Vagina (tissue), 2 donors: ENCODE results near the gene CCNB1. TPM values are rescaled to one million over a fixed set of nuclear protein-coding genes. Genes with fewer than 3 reads are reported as not detected.
A peak's percentile ranks its signal among the peaks of the same experiment; 100 is the strongest.
"Not testable (repeated sequence)": the region's sequence is repeated elsewhere in the genome, so short reads cannot be mapped to it uniquely, and the experiment has no call there.

Source experiments
- DNase-seq, 2 donors: peaks; one replicate each; pipeline ENCODE4 v3.0.0-alpha.2; 2017; ENCODE audit errors: extremely low spot score in 2 of 2
- H3K27ac ChIP-seq: fragments of 200-600 bp; sonication (generic); one replicate; pipeline ENCODE4 v1.5.1; 2019
- H3K27me3 ChIP-seq: fragments of 200-600 bp; sonication (generic); one replicate; pipeline ENCODE4 v1.5.1; 2019
- H3K36me3 ChIP-seq, 2 donors: fragments of 200-600 bp; sonication (generic); one replicate each; pipeline ENCODE4 v1.5.1; 2017 to 2019
- H3K4me1 ChIP-seq: fragments of 200-600 bp; sonication (generic); one replicate; pipeline ENCODE4 v1.5.1; 2019
- H3K4me3 ChIP-seq, 2 donors: fragments of 200-600 bp; sonication (generic); 1 replicate in 1 of 2; 2 replicates in 1 of 2; pipeline ENCODE4 v1.5.1; 2016 to 2019
- H3K9me3 ChIP-seq: fragments of 200-600 bp; sonication (generic); one replicate; pipeline ENCODE4 v1.5.1; 2019
- POLR2A ChIP-seq, 2 donors: fragments of 450-650 bp; IDR thresholded peaks; one replicate each; pipeline ENCODE4 v1.6.1; 2017; ENCODE audit warnings: antibody characterized with exemption in 2 of 2, mild to moderate bottlenecking in 2 of 2, moderate library complexity in 2 of 2
- POLR2AphosphoS5 ChIP-seq, 2 donors: sonication (generic); formaldehyde crosslinking; IDR thresholded peaks; one replicate each; pipeline ENCODE4 v1.9.0; 2017; ENCODE audit warnings: antibody characterized with exemption in 2 of 2, mild to moderate bottlenecking in 2 of 2, low read depth in 1 of 2; ENCODE audit not compliant: insufficient read depth in 1 of 2
- intact Hi-C: fragments of 100-400 bp; cut with DNase I; formaldehyde crosslinking; loops from one replicate; pipeline ENCODE4 v1.15.1; 2023
- total RNA-seq: library from RNA; depleted of rRNA; stranded (reverse); fragments of >200 nt; gene quantifications from one replicate; pipeline ENCODE4 v1.2.3, GENCODE V29; 2016
- TF ChIP-seq, protein P1 (sequence below), 3 experiments: fragments of 450-650 bp in 2 of 3; fragments of 200-600 bp in 1 of 3; sonication (generic) in 1 of 3; IDR thresholded peaks; one replicate each; pipeline ENCODE4 v1.5.1; 2017 to 2019; ENCODE audit warnings: antibody characterized with exemption in 3 of 3, mild to moderate bottlenecking in 2 of 3, moderate library complexity in 2 of 3

Gene CCNB1
- total RNA-seq, 1 donor from 2014 or later = 14.0 TPM

DNA sequence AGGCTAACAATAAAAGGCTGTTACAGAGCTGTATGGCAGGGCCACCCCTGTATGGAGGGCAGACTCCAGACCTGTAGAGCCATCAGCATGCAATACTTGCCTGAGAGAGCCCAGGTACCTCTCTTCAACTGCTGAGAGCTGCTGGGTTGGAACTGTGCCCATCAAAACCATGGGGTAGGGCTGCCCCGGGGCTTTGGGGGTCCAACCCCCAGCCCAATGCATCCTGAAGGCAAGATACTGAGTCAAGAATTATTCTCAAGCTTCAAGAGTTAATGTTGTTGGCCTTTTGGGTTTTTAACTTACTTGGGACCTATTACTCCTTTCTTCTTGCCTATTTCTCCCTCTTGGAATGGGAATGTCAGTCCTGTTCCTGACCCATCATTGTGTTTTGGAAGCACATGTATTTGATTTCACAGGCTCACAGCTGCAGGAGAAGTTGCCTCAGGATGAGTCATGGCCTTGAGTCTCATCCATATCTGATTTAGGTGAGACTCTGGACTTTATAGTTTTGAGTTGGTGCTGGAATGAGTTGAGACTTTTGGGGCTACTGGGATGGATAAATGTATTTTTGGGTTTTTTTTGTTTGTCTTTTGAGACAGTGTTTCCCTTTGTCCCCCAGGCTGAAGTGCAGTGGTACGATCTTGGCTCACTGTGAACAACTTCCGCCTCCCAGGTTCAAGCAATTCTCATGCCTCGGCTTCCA, 46.7 kb downstream of the CCNB1 start:
- Histone ChIP-seq H3K36me3 (no peaks in the 10 kb centered on the region), H3K9me3 (no peaks in the 10 kb centered on the region), H3K4me3 (no peak overlapping the region), H3K27me3 (no peaks in the 10 kb centered on the region), H3K4me1 (peaks cover 11% of the 10 kb centered on the region), H3K27ac (no peak overlapping the region)
- TF ChIP-seq POLR2A (IDR thresholded peaks at IDR 0.05) = no peak
- TF ChIP-seq POLR2AphosphoS5 (IDR thresholded peaks at IDR 0.05; ENCODE audit: insufficient read depth in 1 of 2, low read depth in 1 of 2) = no peak
- TF ChIP-seq, protein P1, sequence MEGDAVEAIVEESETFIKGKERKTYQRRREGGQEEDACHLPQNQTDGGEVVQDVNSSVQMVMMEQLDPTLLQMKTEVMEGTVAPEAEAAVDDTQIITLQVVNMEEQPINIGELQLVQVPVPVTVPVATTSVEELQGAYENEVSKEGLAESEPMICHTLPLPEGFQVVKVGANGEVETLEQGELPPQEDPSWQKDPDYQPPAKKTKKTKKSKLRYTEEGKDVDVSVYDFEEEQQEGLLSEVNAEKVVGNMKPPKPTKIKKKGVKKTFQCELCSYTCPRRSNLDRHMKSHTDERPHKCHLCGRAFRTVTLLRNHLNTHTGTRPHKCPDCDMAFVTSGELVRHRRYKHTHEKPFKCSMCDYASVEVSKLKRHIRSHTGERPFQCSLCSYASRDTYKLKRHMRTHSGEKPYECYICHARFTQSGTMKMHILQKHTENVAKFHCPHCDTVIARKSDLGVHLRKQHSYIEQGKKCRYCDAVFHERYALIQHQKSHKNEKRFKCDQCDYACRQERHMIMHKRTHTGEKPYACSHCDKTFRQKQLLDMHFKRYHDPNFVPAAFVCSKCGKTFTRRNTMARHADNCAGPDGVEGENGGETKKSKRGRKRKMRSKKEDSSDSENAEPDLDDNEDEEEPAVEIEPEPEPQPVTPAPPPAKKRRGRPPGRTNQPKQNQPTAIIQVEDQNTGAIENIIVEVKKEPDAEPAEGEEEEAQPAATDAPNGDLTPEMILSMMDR (IDR thresholded peaks at IDR 0.05) = no peak
- DNase-seq = no peak
- intact Hi-C loops = no loop called here

DNA sequence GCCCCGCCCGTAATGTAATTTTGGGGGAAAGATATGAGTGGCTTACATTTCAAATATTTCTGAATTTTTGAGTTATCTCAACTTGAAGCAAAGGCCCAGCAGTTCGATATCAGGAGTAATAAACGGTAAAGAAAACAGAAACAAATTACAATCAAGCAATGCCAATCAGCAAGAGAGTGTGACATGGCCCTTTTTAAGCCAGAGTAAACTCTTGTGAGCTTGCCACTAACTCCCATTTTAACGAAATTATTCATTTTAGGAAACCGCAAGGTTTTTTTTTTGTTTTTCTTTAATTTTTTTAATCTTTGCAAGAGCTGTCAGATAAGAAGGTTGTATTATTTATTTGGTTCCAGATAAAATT, 50.2 kb downstream of the CCNB1 start:
- no peak for DNase-seq
- Histone ChIP-seq H3K27ac (no peak overlapping the region), H3K27me3 (no peaks in the 10 kb centered on the region), H3K36me3 (no peaks in the 10 kb centered on the region), H3K9me3 (no peaks in the 10 kb centered on the region), H3K4me3 (peak overlapping the region; percentile 82 to 97), H3K4me1 (peaks cover 22% of the 10 kb centered on the region)
- intact Hi-C loops = no loop called here
- TF ChIP-seq, protein P1 (IDR thresholded peaks at IDR 0.05) = no peak
- TF ChIP-seq POLR2AphosphoS5 (IDR thresholded peaks at IDR 0.05; ENCODE audit: insufficient read depth in 1 of 2, low read depth in 1 of 2) = no peak
- TF ChIP-seq POLR2A (IDR thresholded peaks at IDR 0.05) = no peak

DNA sequence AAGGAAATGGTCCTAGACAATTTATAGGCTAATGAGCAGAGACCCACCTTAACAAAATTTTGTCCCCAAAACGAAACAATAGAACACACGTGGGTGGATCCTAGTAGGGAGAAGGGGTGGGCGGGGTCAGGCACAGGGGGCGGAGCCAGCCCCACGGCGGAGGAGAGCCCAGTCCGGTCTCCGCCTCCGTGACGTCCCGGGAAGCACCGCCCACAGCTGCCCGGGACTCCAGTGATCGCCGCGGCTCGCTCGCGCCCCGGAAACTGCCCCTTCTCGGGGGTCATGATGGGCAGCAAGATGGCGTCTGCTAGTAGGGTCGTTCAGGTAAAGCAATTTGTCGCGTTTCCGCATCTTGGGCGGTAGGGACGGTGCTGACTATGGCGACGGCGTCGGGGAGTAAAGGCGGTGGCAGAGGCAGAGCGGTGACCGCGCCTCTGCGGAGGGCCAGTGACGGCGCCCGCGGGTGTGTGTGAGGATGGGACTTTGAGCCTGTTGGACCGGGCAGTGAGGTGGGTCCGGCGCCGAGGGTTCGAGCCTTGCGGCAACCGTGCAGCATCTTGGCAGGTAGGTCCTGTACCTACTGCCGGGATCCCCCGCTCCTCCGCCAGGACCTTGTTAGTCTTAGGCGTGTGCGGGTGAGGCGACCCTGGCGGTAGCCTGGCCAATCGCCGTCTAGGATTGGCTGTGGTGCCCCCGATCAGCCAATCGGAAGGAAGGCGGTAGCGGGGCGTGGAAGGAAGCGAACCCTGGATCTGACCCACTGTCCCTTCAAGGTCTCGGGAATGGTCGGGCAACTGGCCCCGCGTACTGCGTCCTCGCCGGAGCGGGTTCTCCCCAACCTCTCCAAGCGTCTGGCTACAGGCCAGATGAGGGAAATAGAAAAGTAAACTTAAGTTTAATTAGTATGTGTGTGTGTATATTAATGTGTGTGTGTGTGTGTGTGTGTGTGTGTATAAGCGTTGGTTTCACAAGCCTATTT, 50.9 kb downstream of the CCNB1 start:
- peak overlapping the region; percentile 77 for H3K27ac ChIP-seq
- H3K4me3 ChIP-seq = peak overlapping the region; percentile 82 to 97
- H3K9me3 ChIP-seq = no peaks in the 10 kb centered on the region
- peaks cover 22% of the 10 kb centered on the region for H3K4me1 ChIP-seq
- DNase-seq = peak; percentile 96 to 98
- H3K27me3 ChIP-seq = no peaks in the 10 kb centered on the region
- TF ChIP-seq, protein P1 (IDR thresholded peaks at IDR 0.05) = peak in 1 of 3 experiments; percentile 33
- TF ChIP-seq POLR2AphosphoS5 (IDR thresholded peaks at IDR 0.05; ENCODE audit: insufficient read depth in 1 of 2, low read depth in 1 of 2) (peak; percentile 67 to 98), POLR2A (IDR thresholded peaks at IDR 0.05) (peak in 1 of 2 donors; percentile 77)
- intact Hi-C loops = no loop called here
- H3K36me3 ChIP-seq = no peaks in the 10 kb centered on the region

DNA sequence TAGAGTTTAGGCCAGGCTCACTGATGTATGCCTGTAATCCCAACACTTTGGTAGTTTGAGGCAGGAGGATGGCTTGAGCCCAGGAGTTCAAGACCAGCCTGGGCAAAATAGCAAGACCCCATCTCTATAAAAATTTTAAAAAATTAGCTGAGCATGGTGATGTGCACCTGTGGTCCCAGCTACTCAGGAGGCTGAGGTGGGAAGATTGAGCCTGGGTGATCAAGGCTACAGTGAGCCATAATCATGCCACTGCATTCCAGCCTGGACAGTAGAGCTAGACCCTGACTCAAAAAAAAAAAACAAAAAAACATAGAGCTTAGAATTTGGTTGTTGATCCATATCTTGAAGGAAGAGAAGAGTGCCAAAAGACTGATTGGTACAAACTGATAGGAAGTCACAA, 53.0 kb downstream of the CCNB1 start:
- no peaks in the 10 kb centered on the region for H3K9me3 ChIP-seq
- intact Hi-C loops = no loop called here
- no peak for DNase-seq
- TF ChIP-seq, protein P1 (IDR thresholded peaks at IDR 0.05) = no peak
- no peak for TF ChIP-seq POLR2AphosphoS5 (IDR thresholded peaks at IDR 0.05; ENCODE audit: insufficient read depth in 1 of 2, low read depth in 1 of 2)
- TF ChIP-seq POLR2A (IDR thresholded peaks at IDR 0.05) = no peak
- no peak overlapping the region for H3K4me3 ChIP-seq
- H3K4me1 ChIP-seq = peaks cover 22% of the 10 kb centered on the region
- no peaks in the 10 kb centered on the region for H3K36me3 ChIP-seq
- no peaks in the 10 kb centered on the region for H3K27me3 ChIP-seq
- no peak overlapping the region for H3K27ac ChIP-seq

DNA sequence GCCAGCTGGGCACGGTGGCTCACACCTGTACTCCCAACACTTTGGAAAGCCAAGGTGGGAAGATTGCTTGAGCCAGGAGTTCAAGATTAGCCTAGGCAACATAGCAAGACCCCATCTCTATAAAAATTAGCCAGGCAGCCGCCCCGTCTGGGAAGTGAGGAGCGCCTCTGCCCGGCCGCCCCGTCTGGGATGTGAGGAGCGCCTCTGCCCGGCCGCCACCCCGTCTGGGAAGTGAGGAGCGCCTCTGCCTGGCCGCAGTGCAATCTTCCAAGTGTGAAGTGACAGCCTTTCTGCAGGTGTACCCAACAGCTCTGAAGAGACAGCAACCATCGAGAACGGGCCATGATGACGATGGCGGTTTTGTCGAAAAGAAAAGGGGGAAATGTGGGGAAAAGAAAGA, 53.4 kb downstream of the CCNB1 start:
- H3K27ac ChIP-seq, H3K27me3 ChIP-seq, intact Hi-C loops, H3K36me3 ChIP-seq, H3K9me3 ChIP-seq, H3K4me3 ChIP-seq, DNase-seq: not testable (repeated sequence)
- H3K4me1 ChIP-seq = peaks cover 22% of the 10 kb centered on the region

DNA sequence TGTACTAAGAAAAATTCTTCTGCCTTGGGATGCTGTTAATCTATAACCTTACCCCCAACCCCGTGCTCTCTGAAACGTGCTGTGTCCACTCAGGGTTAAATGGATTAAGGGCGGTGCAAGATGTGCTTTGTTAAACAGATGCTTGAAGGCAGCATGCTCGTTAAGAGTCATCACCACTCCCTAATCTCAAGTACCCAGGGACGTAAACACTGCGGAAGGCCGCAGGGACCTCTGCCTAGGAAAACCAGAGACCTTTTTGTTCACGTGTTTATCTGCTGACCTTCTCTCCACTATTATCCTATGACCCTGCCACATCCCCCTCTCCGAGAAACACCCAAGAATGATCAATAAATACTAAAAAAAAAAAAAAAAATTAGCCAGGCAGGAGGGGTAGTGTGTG, 53.9 kb downstream of the CCNB1 start:
- H3K4me3 ChIP-seq, H3K27me3 ChIP-seq, H3K36me3 ChIP-seq, H3K9me3 ChIP-seq, H3K27ac ChIP-seq, intact Hi-C loops, DNase-seq: not testable (repeated sequence)
- H3K4me1 ChIP-seq = peaks cover 22% of the 10 kb centered on the region
